K562 (cell line): Measurements from ENCODE around the gene PLAC8. TPM values are rescaled to one million over a fixed set of nuclear protein-coding genes. Genes with fewer than 3 reads are reported as not detected.

Source experiments
- ATAC-seq: fragments of 200-7000 bp; cut with Tn5 transposase; 3 replicates; pipeline ENCODE4 v1.9.1; 2020; ENCODE audit warnings: moderate library complexity
- Bru-seq: library from RNA; stranded (reverse); fragments of 400-500 nt; gene quantifications from one replicate; lab custom pipeline; 2021; lab: Mats Ljungman, UMichigan
- BruChase-seq, 2 experiments: library from RNA; stranded (reverse); fragments of 400-500 nt; gene quantifications; one replicate each; lab custom pipeline; 2021; lab: Mats Ljungman, UMichigan
- BruUV-seq: library from RNA; stranded (reverse); fragments of 400-500 nt; replicated peaks from 2 replicates; lab custom pipeline; 2021; lab: Mats Ljungman, UMichigan
- CTCF ChIA-PET: fragments of 300-600 bp; formaldehyde crosslinking; extraction: SDS; loops from one replicate; lab custom pipeline; 2021; ENCODE audit warnings: low intra/inter-chr PET ratio; lab: Yijun Ruan, JAX
- POLR2A ChIA-PET: fragments of 300-600, 350-650 bp; sonication (Branson Sonifier 250); formaldehyde crosslinking; extraction: SDS; loops from one replicate; lab custom pipeline; 2021; ENCODE audit warnings: antibody characterized with exemption, inconsistent platforms; lab: Yijun Ruan, JAX
- DNase-seq, 4 experiments: peaks; one replicate each; pipeline versions ENCODE4 v3.0.0 to v3.0.0-alpha.2; 2011 to 2018; ENCODE audit warnings: low spot score in 3 of 4, mixed read lengths in 3 of 4; ENCODE audit errors: extremely low read depth in 1 of 4
- FAIRE-seq: peaks from 2 replicates; lab custom pipeline; 2011; peaks lifted over from hg19 to GRCh38; lab: Jason Lieb, UNC
- H2AFZ ChIP-seq: 2 replicates; pipeline ENCODE4 v1.6.0; 2011; ENCODE audit warnings: low read depth, low read length, control low read depth, inconsistent platforms
- H3K27ac ChIP-seq: fragments of 200-600 bp; 3 replicates; pipeline ENCODE4 v1.8.0; 2011; ENCODE audit warnings: low read depth, mild to moderate bottlenecking, control low read depth, inconsistent platforms, low read length, moderate library complexity, mixed read lengths; ENCODE audit errors: extremely low read depth
- H3K27me3 ChIP-seq, 2 experiments: fragments of 300-600 bp in 1 of 2; 2 replicates in 1 of 2; 3 replicates in 1 of 2; pipeline versions ENCODE4 v1.6.0 to v1.8.0; 2011; ENCODE audit warnings: inconsistent platforms in 2 of 2, low read length in 2 of 2, mild to moderate bottlenecking in 1 of 2, mixed read lengths in 1 of 2, moderate library complexity in 1 of 2; ENCODE audit not compliant: control insufficient read depth in 2 of 2, insufficient read depth in 2 of 2
- H3K36me3 ChIP-seq: fragments of 300-600 bp; 3 replicates; pipeline ENCODE4 v1.8.0; 2011; ENCODE audit warnings: mild to moderate bottlenecking, low read length, inconsistent platforms; ENCODE audit not compliant: control insufficient read depth, insufficient read depth
- H3K4me1 ChIP-seq, 2 experiments: fragments of 200-600 bp in 1 of 2; replicated peaks in 1 of 2; 2 replicates in 1 of 2; 3 replicates in 1 of 2; pipeline versions ENCODE4 v1.5.1 to v1.8.0; 2011; ENCODE audit warnings: inconsistent platforms in 2 of 2, low read length in 2 of 2, mild to moderate bottlenecking in 1 of 2, mixed read lengths in 1 of 2, moderate library complexity in 1 of 2; ENCODE audit not compliant: control insufficient read depth in 2 of 2, insufficient read depth in 2 of 2
- H3K4me2 ChIP-seq: 2 replicates; pipeline ENCODE4 v1.6.1; 2011; ENCODE audit warnings: low read length, control low read depth, inconsistent platforms, mixed read lengths; ENCODE audit not compliant: insufficient read depth
- H3K4me3 ChIP-seq: fragments of 200-600 bp; sonication (generic), shearing (Covaris generic); 2 replicates; pipeline ENCODE4 v1.5.1; 2016; ENCODE audit warnings: control low read depth, inconsistent platforms
- H3K79me2 ChIP-seq: fragments of 200-600 bp; 3 replicates; pipeline ENCODE4 v1.8.0; 2011; ENCODE audit warnings: low read length, inconsistent platforms; ENCODE audit not compliant: control insufficient read depth, insufficient read depth
- H3K9ac ChIP-seq, 2 experiments: 2 replicates each; pipeline versions ENCODE4 v1.6.0 to v1.6.1; 2011; ENCODE audit warnings: low read depth in 2 of 2, low read length in 2 of 2, control low read depth in 1 of 2, inconsistent platforms in 1 of 2, mild to moderate bottlenecking in 1 of 2, mixed read lengths in 1 of 2; ENCODE audit not compliant: insufficient read depth in 1 of 2
- H3K9me1 ChIP-seq: one replicate; pipeline ENCODE4 v1.6.0; 2011; ENCODE audit warnings: inconsistent platforms, mild to moderate bottlenecking, low read length, moderate library complexity; ENCODE audit not compliant: control insufficient read depth, insufficient read depth
- H3K9me3 ChIP-seq: replicated peaks from 2 replicates; pipeline ENCODE4 v1.5.1; 2011; ENCODE audit warnings: low read depth, low read length, inconsistent platforms; ENCODE audit not compliant: control insufficient read depth, insufficient read depth
- H4K20me1 ChIP-seq: replicated peaks from 2 replicates; pipeline ENCODE4 v1.6.1; 2011; ENCODE audit warnings: low read length, inconsistent platforms, mixed read lengths; ENCODE audit not compliant: control insufficient read depth, insufficient read depth
- BDP1 ChIP-seq: IDR thresholded peaks from 3 replicates; pipeline ENCODE4 v1.6.1; 2011; ENCODE audit not compliant: insufficient read length, insufficient read depth
- E4F1 ChIP-seq: fragments of 250-450 bp; sonication (Bioruptor Pico); IDR thresholded peaks from 2 replicates; pipeline ENCODE4 v1.5.0; 2021; ENCODE audit warnings: mild to moderate bottlenecking, borderline replicate concordance
- NCOA4 ChIP-seq: fragments of 450-650 bp; IDR thresholded peaks from 2 replicates; pipeline ENCODE4 v1.6.1; 2018; ENCODE audit warnings: mild to moderate bottlenecking; ENCODE audit not compliant: partially characterized antibody
- NFATC3 ChIP-seq: fragments of 450-650 bp; IDR thresholded peaks from 2 replicates; pipeline ENCODE4 v1.6.1; 2017; ENCODE audit warnings: mild to moderate bottlenecking
- NFIC ChIP-seq: fragments of 450-650 bp; IDR thresholded peaks from 2 replicates; pipeline ENCODE4 v1.6.1; 2017; ENCODE audit warnings: mild to moderate bottlenecking, inconsistent platforms
- SRF ChIP-seq, 2 experiments: fragments of 250-450, 450-650 bp in 1 of 2; sonication (Bioruptor Pico) in 1 of 2; sonication (generic) in 1 of 2; formaldehyde crosslinking; IDR thresholded peaks; 2 replicates each; pipeline versions ENCODE4 v1.5.0 to v1.5.1; 2020 to 2022; ENCODE audit warnings: mild to moderate bottlenecking in 1 of 2, missing genetic modification reagents in 1 of 2
- ZNF395 ChIP-seq: fragments of 200-800 bp; sonication (Bioruptor generic); IDR thresholded peaks from 2 replicates; pipeline ENCODE4 v1.6.1; 2017; ENCODE audit warnings: missing genetic modification characterization, missing compliant biosample characterization
- ZNF431 ChIP-seq: sonication (generic); formaldehyde crosslinking; IDR thresholded peaks from 2 replicates; pipeline ENCODE4 v1.8.0; 2022; ENCODE audit warnings: mild to moderate bottlenecking, missing genetic modification reagents
- WGBS: fragments of 100-300 bp; shearing (Covaris generic); methylation state at CpG from one replicate; pipeline ENCODE4 v1.1.6; 2016; ENCODE audit warnings: low coverage, mixed read lengths; ENCODE audit not compliant: insufficient coverage; ENCODE audit errors: missing lambda C conversion rate; 5-methylcytosine and 5-hydroxymethylcytosine counted together
- in situ Hi-C: fragments of 300-500 bp; cut with MboI; formaldehyde crosslinking; loops from 4 replicates; pipeline ENCODE4 v1.15.0; 2018; ENCODE audit warnings: inconsistent platforms, mixed read lengths
- intact Hi-C: fragments of 100-400 bp; cut with micrococcal nuclease; formaldehyde crosslinking; loops from 2 replicates; pipeline ENCODE4 v1.14.2; 2022
- long read RNA-seq, 3 experiments: library from polyadenylated mRNA in 2 of 3; library from RNA in 1 of 3; unstranded in 2 of 3; stranded (forward) in 1 of 3; transcript quantifications; one replicate each; pipeline ENCODE4 v2.0.0, GENCODE V29; 2019 to 2022
- polyA minus RNA-seq, 3 experiments: library from RNA; depleted of rRNA, polyadenylated mRNA; stranded (reverse); fragments of >200 nt; gene quantifications; 2 replicates each; pipeline ENCODE4 v1.2.3, GENCODE V29; 2011
- polyA plus RNA-seq, 8 experiments: library from polyadenylated mRNA; depleted of rRNA in 4 of 8; stranded (reverse) in 5 of 8; unstranded in 3 of 8; fragments of >200 nt; fragmentation: Nextera tagmentation in 2 of 8; fragmentation: Illumina TruSeq in 1 of 8; extraction: Ambion mirVana in 2 of 8; extraction: Trizol in 1 of 8; gene quantifications; 2 replicates each; pipeline versions ENCODE4 v1.2.1 to v1.2.3, GENCODE V29; 2011 to 2014; ENCODE audit warnings: inconsistent platforms in 1 of 8, missing spikeins in 1 of 8
- total RNA-seq, 7 experiments: library from RNA; depleted of rRNA in 6 of 7; stranded (reverse); fragments of >200 nt in 6 of 7; fragmentation: Illumina TruSeq in 2 of 7; extraction: Trizol in 2 of 7; gene quantifications; 2 replicates each; pipeline versions ENCODE4 v1.2.1 to v1.2.3, GENCODE V29; 2011 to 2021; ENCODE audit warnings: low replicate concordance in 1 of 7

PLAC8 gene
- not detected in 2 replicates for total RNA-seq (2011; cell fraction: chromatin; rRNA removed; ENCODE audit: low replicate concordance)
- not detected in 2 replicates for total RNA-seq (2011; cell fraction: nucleolus; rRNA removed)
- total RNA-seq (2011; cell fraction: nucleoplasm; rRNA removed): not detected in 2 replicates
- total RNA-seq (2014; rRNA removed): not detected in 2 replicates
- total RNA-seq (2014; rRNA removed; fragmentation: Illumina TruSeq; extraction: Trizol): not detected in 2 replicates
- total RNA-seq (2015; rRNA removed; fragmentation: Illumina TruSeq; extraction: Trizol): 0.30 and 0.51 TPM in 2 replicates
- total RNA-seq (2021): 0.27 and 0.58 TPM in 2 replicates
- 0.07 TPM in 1 of 2 replicates, not detected in the other for polyA plus RNA-seq (2011; rRNA removed)
- polyA plus RNA-seq (2011; cell fraction: cytosol; rRNA removed): not detected in 2 replicates
- polyA plus RNA-seq (2011; cell fraction: nucleus; rRNA removed): not detected in 2 replicates
- polyA plus RNA-seq (2012): 0.10 TPM in 1 of 2 replicates, not detected in the other
- not detected in 2 replicates for polyA plus RNA-seq (2014; fragmentation: Illumina TruSeq; extraction: Trizol)
- not detected for polyA plus RNA-seq (2014; fragmentation: Nextera tagmentation; extraction: Ambion mirVana)
- 0.05 TPM in 1 of 2 replicates, not detected in the other for polyA plus RNA-seq (2014; rRNA removed)
- not detected in 2 replicates for polyA minus RNA-seq (2011; rRNA and poly(A)+ RNA removed)
- not detected in 2 replicates for polyA minus RNA-seq (2011; cell fraction: cytosol; rRNA and poly(A)+ RNA removed)
- polyA minus RNA-seq (2011; cell fraction: nucleus; rRNA and poly(A)+ RNA removed): not detected in 2 replicates
- percentile 13 among the genes with signal in this experiment for Bru-seq, nascent RNA
- BruChase-seq, experiment 1, labeled RNA remaining after a 2-hour chase: percentile 6 among the genes with signal in this experiment
- percentile 14 among the genes with signal in this experiment for BruChase-seq, experiment 2, labeled RNA remaining after a 6-hour chase
- long read RNA-seq, experiment 1: 0 reads
- long read RNA-seq, experiment 2: 0 reads
- long read RNA-seq, experiment 3: 0 reads

- no peak for DNase-seq
- no peaks in the 10 kb centered on the region for H3K36me3 ChIP-seq
- 0 out of 5 replicates have a peak, but pooled peaks cover 0 to 3% of the 10 kb centered on the region in 2 experiments for H3K27me3 ChIP-seq
- no TSS peak for BruUV-seq
- intact Hi-C loops (no loop called here), in situ Hi-C loops (no loop called here)
- ATAC-seq: peak; percentile 56
- ChIA-PET POLR2A (no interaction called here), CTCF (no interaction called here)
- no peak within 1 kb of the TSS for H3K4me3 ChIP-seq
- H3K9me3 ChIP-seq: no peaks in the 10 kb centered on the region
- no peak within 1 kb of the TSS for H3K27ac ChIP-seq
- H3K79me2 ChIP-seq: no peaks in the 10 kb centered on the region
- H3K4me1 ChIP-seq: no peaks in the 10 kb centered on the region; a peak in 1 of 5 replicates
- H3K4me2 ChIP-seq: no peak within 1 kb of the TSS
- no peak for FAIRE-seq
- H3K9me1 ChIP-seq: no peaks in the 10 kb centered on the region
- no peak within 1 kb of the TSS for H3K9ac ChIP-seq
- TF ChIP-seq NFIC: no peak
- TF ChIP-seq NCOA4: no peak
- no peak for TF ChIP-seq BDP1
- TF ChIP-seq ZNF431 (CRISPR knock-in tag): no peak
- TF ChIP-seq SRF (CRISPR knock-in tag; IDR thresholded peaks at IDR 0.05): peak in 1 of 2 experiments; percentile 42; a peak in 1 of 4 replicates
- no peak for TF ChIP-seq ZNF395
- no peak for TF ChIP-seq NFATC3
- no peak for TF ChIP-seq E4F1 (CRISPR knock-in tag)
- peak within 1 kb of the TSS; percentile 11; the same call in 1 of the 2 replicates for H2AFZ ChIP-seq
- WGBS: 13% methylated on average over 5 of the region's 5 CpGs
- H4K20me1 ChIP-seq: no peaks in the 10 kb centered on the region
Measured at GRCh38 chr4:83114576-83114975, at the start of gene PLAC8. PLAC8 (minus strand) TSS chr4:83114729; CDS start chr4:83107921, 6,808 bp downstream.
